Epithelial cell of esophagus (primary cell): ENCODE measurements around the gene RANBP3L.
"Not testable (repeated sequence)": the region's sequence is repeated elsewhere in the genome, so short reads cannot be mapped to it uniquely, and the experiment has no call there.

ENCODE experiments used
- DNase-seq: peaks from one replicate; pipeline ENCODE4 v3.0.0; 2010; ENCODE audit warnings: low read depth
- H3K4me3 ChIP-seq: 2 replicates; pipeline ENCODE4 v1.5.1; 2011; ENCODE audit warnings: mild to moderate bottlenecking, low read length, control low read depth
- CTCF ChIP-seq: IDR thresholded peaks from 2 replicates; pipeline ENCODE4 v1.5.1; 2011; ENCODE audit warnings: low read depth, mild to moderate bottlenecking, low read length, control low read depth, inconsistent platforms; ENCODE audit not compliant: insufficient read depth; ENCODE audit errors: missing control alignments

RANBP3L gene, protein sequence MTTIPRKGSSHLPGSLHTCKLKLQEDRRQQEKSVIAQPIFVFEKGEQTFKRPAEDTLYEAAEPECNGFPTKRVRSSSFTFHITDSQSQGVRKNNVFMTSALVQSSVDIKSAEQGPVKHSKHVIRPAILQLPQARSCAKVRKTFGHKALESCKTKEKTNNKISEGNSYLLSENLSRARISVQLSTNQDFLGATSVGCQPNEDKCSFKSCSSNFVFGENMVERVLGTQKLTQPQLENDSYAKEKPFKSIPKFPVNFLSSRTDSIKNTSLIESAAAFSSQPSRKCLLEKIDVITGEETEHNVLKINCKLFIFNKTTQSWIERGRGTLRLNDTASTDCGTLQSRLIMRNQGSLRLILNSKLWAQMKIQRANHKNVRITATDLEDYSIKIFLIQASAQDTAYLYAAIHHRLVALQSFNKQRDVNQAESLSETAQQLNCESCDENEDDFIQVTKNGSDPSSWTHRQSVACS

DNA sequence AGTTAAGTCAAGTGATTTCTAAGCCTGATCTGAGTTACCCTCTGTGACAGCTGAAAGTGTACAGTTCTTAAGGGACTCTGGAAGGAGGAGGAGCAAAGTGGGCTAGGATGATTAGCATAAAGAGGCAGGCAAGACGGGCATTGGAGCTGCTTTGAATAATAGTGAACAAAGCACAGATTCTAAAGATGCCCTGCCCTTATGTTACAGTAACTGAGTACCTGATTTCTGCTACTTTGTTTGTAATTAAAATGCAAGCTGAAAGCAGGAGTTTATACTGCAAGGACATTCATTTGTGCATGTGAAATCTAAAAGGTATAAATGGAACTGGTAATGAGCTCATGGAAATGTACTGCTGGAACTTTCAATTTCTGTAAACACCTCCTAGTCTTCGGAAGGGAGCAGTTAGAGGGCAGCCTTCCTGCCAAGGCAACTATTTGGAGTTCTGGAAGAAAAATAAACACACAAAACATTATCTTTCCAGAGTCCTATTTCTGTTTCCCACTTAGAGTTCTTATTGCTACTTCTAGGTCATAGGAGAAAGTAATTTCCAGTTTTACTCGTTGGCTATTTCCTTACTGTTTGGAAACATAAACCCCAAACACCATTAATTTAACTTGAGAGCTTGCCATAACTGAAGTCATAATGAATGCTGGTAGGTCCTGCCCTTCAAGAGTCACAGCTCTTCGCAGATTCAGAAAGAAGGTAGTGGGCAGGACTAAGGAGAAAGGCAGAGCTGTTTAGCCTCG is at the start of gene RANBP3L:
RANBP3L (minus strand) TSS at position 45 of the 746 bp plus-strand sequence. CDS start 486 bp downstream, outside the sequence.
- DNase-seq, result peak; percentile 50
- no peak for TF ChIP-seq CTCF
- no peak within 1 kb of the TSS for H3K4me3 ChIP-seq

DNA sequence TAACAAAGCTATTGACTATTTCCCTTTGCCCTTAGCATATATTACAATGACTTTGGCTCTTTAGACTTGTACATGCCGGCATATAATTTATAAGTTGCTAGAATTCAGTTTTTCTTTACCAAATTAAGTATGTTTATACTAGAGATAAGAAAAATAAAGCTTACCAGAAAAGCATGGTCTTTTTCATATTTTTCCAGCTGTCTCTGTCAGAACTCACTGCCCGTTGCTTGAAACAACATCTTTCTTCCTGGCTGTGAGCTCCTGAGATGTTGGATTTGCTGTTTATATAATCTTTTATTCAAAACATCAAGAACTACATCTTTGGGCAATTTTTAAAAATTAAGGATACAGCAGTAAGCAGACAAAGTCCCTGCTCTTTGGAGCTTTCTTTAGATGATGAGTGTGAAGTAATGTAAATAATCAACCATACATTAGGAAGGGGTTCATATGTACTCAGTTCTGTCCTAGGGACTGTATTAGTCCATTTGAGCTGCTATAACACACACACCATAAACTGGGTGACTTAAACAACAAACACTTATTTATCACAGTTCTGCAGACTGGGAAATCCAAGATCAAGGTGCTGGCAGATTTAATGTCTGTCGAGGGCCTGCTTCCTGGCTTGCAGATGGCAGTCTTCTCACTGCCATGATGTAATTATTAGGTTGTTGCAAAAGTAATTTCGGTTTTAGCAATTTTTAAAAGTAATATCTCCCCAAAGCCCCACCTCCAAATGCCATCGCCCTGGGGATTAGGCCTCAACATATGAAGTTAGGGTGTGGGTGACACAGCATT is 45.4 kb upstream of the RANBP3L start:
- H3K4me3 ChIP-seq, result no peak overlapping the region
- no peak for DNase-seq
- no peak for TF ChIP-seq CTCF

GRCh38 chr5:36344899-36345298 is 43.2 kb upstream of the RANBP3L start:
- DNase-seq, result no peak
- no peak for TF ChIP-seq CTCF
- H3K4me3 ChIP-seq, result no peak overlapping the region

GRCh38 chr5:36341720-36342119 is 40.0 kb upstream of the RANBP3L start:
- not testable (repeated sequence) for DNase-seq, H3K4me3 ChIP-seq

DNA sequence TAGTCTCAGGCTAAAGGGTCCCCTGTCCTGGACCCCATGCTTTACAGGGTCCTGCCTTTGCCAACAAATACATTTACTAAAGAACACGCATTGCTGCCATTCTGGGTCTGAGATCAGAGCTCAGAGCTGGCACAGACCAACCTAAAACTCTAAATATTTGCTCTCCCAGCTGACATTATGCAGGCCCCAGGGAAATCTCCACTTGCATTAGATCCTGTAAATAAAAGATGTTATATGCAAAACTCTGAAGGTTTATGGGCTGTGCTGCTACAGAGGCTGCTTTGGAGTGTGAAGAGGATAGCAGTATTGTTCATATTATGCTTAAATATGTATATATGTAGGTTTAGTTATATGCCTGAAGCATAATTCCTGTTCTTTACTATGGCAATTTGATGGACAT is 35.9 kb upstream of the RANBP3L start:
- TF ChIP-seq CTCF, result no peak
- no peak overlapping the region for H3K4me3 ChIP-seq
- no peak for DNase-seq

GRCh38 chr5:36334315-36334714 is 32.6 kb upstream of the RANBP3L start:
- TF ChIP-seq CTCF, result no peak
- DNase-seq, result no peak
- no peak overlapping the region for H3K4me3 ChIP-seq

DNA sequence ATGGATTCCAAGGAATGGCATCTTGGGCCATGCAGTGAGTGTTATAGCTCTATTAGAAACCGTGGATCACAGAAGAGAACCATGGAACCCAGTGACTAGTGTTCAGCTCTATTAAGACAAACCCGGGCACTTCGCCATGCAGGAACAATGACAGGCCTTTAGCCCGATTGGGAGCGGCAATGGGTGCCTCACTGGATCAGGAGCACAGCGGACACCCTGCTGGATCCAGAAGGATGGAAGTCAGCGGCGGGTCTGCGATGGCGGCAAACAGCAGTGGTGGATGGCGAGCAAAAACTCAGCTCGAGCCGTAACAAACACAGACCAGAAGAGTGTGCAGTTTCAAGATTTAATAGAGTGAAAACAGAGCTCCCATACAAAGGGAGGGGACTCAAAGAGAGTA is 31.0 kb upstream of the RANBP3L start:
- not testable (repeated sequence) for DNase-seq, H3K4me3 ChIP-seq
